Bronchial smooth muscle cell (primary cell): Measurements from ENCODE around the gene PRR20D. TPM values are rescaled to one million over a fixed set of nuclear protein-coding genes. Genes with fewer than 3 reads are reported as not detected.

ENCODE experiments used
- total RNA-seq: library from RNA; depleted of rRNA; stranded (reverse); fragments of >200 nt; gene quantifications from 2 replicates; pipeline ENCODE4 v1.2.1, GENCODE V29; 2014

PRR20D gene
- not detected in 2 replicates for total RNA-seq

DNA sequence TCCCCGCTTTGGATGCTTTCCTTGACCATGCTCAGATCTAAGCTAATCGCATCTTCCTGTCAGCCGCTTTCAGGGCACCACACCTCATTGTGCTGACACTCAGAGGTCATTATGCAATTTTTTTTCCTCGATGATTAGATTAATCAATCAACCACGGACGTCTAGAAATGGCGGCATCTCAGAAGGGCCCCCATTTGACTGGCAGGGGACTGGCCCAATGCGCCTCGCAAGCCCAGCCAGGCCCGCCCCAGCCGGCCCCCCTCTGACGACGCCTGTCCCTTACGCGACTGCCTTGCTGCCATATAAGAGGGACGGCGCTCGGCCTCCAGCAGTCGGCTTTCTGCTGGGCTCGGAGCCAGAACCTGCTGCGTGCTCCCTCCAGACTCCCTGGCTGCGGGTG is at the start of gene PRR20D:
TSS of gene PRR20D (plus strand) at position 301 of the 400 bp plus-strand sequence. CDS start 387 bp downstream, outside the sequence.

DNA sequence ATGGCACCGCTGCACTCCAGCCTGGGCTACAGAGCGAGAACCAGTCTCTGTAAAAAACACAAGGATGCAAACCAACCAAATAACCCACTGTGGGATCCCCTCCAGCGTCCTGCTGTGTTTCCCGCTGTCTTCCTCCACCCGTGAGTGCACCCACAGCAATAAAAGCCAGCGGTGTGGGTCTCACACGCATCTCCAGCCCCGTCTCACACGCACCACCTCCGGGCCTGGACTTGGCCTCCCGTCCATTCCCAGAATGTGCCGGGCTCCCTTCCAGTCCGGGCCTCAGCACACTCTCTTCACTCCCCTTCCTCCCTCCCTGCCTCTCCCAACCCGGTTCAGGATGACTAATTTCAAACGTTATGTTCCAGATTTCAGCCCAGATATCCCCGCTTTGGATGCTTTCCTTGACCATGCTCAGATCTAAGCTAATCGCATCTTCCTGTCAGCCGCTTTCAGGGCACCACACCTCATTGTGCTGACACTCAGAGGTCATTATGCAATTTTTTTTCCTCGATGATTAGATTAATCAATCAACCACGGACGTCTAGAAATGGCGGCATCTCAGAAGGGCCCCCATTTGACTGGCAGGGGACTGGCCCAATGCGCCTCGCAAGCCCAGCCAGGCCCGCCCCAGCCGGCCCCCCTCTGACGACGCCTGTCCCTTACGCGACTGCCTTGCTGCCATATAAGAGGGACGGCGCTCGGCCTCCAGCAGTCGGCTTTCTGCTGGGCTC is 20.0 kb upstream of the PRR20D start, which contains the start of gene PRR20A:
TSS of gene PRR20A (plus strand) at position 684 of the 734 bp plus-strand sequence. CDS start 387 bp downstream, outside the sequence.

GRCh38 chr13:57147188-57147587 is 13.2 kb upstream of the PRR20D start, which contains the start of gene PRR20B:
Gene PRR20B (plus strand): TSS chr13:57147488. CDS start chr13:57147875, 387 bp downstream.

GRCh38 chr13:57153761-57154160 is 6.7 kb upstream of the PRR20D start, which contains the start of gene PRR20C:
Gene PRR20C (plus strand): TSS chr13:57154061. CDS start chr13:57154448, 387 bp downstream.

DNA sequence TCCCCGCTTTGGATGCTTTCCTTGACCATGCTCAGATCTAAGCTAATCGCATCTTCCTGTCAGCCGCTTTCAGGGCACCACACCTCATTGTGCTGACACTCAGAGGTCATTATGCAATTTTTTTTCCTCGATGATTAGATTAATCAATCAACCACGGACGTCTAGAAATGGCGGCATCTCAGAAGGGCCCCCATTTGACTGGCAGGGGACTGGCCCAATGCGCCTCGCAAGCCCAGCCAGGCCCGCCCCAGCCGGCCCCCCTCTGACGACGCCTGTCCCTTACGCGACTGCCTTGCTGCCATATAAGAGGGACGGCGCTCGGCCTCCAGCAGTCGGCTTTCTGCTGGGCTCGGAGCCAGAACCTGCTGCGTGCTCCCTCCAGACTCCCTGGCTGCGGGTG is 6.5 kb downstream of the PRR20D start, which contains the start of gene PRR20E:
TSS of gene PRR20E (plus strand) at position 301 of the 400 bp plus-strand sequence. CDS start 387 bp downstream, outside the sequence.

Other genes starting within 250 kb of the PRR20D start
- gene PRR20A, start 19.7 kb upstream of the PRR20D start, total RNA-seq = not detected in 2 replicates
- not detected in 2 replicates for gene PRR20B, start 13.1 kb upstream of the PRR20D start, total RNA-seq
- gene PRR20C, start 6.6 kb upstream of the PRR20D start, total RNA-seq = not detected in 2 replicates
- not detected in 2 replicates for gene PRR20E, start 6.6 kb downstream of the PRR20D start, total RNA-seq